Measurements from ENCODE around the gene PFN4.

PFN4 gene

DNA sequence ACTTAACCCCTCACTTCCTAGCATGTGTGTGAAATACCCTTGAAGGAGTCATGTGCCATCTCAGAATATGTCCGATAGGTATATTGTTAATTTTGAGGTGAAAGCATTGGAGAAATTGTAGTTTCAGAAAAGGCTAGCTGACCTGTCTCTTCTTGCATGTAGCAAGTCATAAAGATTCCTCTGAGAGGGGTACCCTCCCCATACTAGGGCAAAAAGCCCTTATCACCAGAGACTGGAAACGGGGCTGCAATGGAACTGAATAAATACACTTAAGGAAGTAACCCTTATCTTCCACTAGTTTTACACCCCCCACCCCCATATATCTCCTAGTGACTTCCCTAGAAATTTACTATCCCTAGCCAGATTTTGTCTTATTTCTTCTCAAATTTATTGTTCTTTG, 45.3 kb downstream of the PFN4 start:
- no peak for DNase-seq (ENCODE audit: low read depth in 2 of 2)

DNA sequence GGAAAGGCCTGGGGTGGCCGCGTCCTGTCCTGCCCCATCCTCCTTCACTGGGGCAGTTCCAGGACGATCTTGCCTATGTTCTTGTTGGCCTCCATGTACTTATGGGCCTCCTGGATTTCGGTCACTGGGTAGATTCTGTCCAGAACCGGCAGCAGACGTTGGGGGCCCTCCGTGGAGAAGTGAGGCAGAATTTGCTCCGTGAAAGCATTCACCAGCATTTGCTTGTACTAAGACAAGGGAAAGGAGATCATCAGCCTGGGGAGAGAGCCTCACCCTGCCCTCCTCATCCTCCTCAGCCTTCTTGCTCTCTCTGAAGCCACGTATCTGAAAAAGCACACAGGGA, 45.6 kb downstream of the PFN4 start:
- DNase-seq (ENCODE audit: low read depth in 2 of 2): no peak

- DNase-seq (ENCODE audit: low read depth in 2 of 2): no peak
Measured at GRCh38 chr2:24076849-24077534, 46.1 kb downstream of the PFN4 start.

DNA sequence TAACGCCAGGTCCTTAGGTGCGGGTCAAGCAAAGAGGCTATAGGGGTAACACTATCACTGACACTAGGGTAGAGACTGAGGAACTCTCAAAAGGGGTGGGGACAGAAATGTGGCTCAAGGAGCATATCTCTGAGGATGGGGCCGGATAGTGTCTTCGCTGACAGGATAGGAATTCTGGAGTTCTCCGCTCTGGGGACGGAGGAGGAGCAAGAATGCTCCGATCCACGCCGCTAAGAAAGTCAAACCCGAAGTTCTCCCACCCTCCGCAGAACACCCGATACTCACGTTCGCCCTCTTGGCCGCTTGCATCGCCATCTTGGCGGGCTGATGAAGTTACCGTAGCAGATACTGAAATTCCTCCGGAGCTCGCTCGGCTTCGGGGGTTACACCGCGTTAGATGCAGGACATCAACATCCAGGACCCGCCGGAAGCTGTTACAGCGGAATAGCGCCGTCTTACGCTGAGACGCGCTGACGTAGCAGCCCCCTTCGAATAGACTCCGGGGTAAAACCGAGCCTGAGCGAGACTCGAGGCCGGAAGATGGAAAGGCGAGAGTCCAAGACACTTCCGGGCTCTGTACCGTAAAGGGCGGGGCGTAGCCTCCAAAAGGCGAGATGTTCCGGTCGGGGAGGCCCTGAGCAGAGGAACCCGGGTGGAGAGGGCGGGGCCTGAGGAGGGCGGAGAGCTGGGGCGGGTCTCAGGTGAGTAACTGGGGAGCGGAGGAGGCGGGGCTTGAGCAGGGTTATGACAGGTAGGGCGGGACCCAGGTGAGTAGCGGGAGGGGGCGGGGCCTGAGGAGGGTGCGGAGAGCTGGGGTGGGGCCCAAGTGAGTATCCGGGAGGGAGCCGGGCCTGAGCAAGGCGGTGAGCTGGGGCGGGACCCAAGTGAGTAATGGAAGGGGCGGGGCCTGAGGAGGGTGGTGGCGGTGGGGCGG, 47.0 kb downstream of the PFN4 start, which contains the start of gene SF3B6:
Gene SF3B6, minus strand, starts transcription at position 412 of the 934 bp plus-strand sequence. Its CDS starts 97 bp downstream, at position 315.
- peak; percentile 99 to 100 for DNase-seq (ENCODE audit: low read depth in 2 of 2)

GRCh38 chr2:24075259-24075658, 47.9 kb downstream of the PFN4 start:
- DNase-seq (ENCODE audit: low read depth in 2 of 2): no peak

DNA sequence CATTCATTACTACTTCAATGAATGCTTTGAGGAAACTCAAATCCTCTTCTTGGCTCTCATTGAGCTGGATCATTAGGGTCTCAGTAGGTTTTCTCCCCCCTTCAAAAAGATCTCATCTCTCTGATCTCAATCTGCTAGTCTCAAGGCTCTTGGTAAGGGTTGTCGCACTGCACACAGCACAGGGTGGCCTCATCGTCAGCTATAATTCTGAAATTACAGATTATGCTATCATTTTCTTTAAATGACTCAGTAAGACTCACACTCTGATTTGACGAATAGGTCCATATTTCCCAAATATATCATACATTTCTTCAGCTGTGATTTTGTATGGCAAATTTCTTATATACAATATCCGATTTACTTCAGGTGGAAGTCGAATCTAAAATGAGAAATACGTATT, 49.3 kb downstream of the PFN4 start:
- DNase-seq (ENCODE audit: low read depth in 2 of 2): no peak

GRCh38 chr2:24072259-24072658, 50.9 kb downstream of the PFN4 start:
- no peak for DNase-seq (ENCODE audit: low read depth in 2 of 2)

GRCh38 chr2:24065341-24065740, 57.8 kb downstream of the PFN4 start:
- no peak for DNase-seq (ENCODE audit: low read depth in 2 of 2)
